Measurements from ENCODE around the gene RPRD1A.

The RPRD1A gene

GRCh38 chr18:36006997-36007396, 60.4 kb downstream of the RPRD1A start:
- H3K36me3 ChIP-seq (ENCODE audit: low read length), result no peaks in the 10 kb centered on the region
- H3K27me3 ChIP-seq (ENCODE audit: low read length), result no peaks in the 10 kb centered on the region
- H2AFZ ChIP-seq (ENCODE audit: low read depth, low read length, severe bottlenecking), result no peak overlapping the region
- no peak overlapping the region for H3K4me2 ChIP-seq (ENCODE audit: low read depth, low read length, poor library complexity, severe bottlenecking)
- no peaks in the 10 kb centered on the region for H3F3A ChIP-seq (ENCODE audit: insufficient read depth)
- TF ChIP-seq EZH2phosphoT487 (conservative IDR thresholded peaks at IDR 0.05; ENCODE audit: low read length), result no peak
- no peak for TF ChIP-seq CTCF (IDR thresholded peaks at IDR 0.05; ENCODE audit: insufficient read depth, low read length, poor library complexity, severe bottlenecking)
- H3K9me2 ChIP-seq (replicated peaks; ENCODE audit: insufficient read depth, low read length), result no peaks in the 10 kb centered on the region
- H3K4me3 ChIP-seq (ENCODE audit: insufficient read depth, low read length, poor library complexity, severe bottlenecking), result no peak overlapping the region
- H3K79me2 ChIP-seq (ENCODE audit: insufficient read depth, low read length), result no peaks in the 10 kb centered on the region
- H4K20me1 ChIP-seq (ENCODE audit: low read depth, low read length), result no peaks in the 10 kb centered on the region
- no peak overlapping the region for H3K9ac ChIP-seq (ENCODE audit: low read length)
- H3K27ac ChIP-seq (ENCODE audit: low read depth, low read length), result no peak overlapping the region
- no peaks in the 10 kb centered on the region for H3K9me3 ChIP-seq (ENCODE audit: insufficient read depth, low read length)

GRCh38 chr18:35999925-36000324, 67.4 kb downstream of the RPRD1A start:
- Histone ChIP-seq H3K27me3 (ENCODE audit: low read length) (no peaks in the 10 kb centered on the region), H3K9ac (ENCODE audit: low read length) (no peak overlapping the region), H3K79me2 (ENCODE audit: insufficient read depth, low read length) (no peaks in the 10 kb centered on the region), H4K20me1 (ENCODE audit: low read depth, low read length) (no peaks in the 10 kb centered on the region), H3K9me2 (replicated peaks; ENCODE audit: insufficient read depth, low read length) (no peaks in the 10 kb centered on the region), H3K4me2 (ENCODE audit: low read depth, low read length, poor library complexity, severe bottlenecking) (no peak overlapping the region), H3K9me3 (ENCODE audit: insufficient read depth, low read length) (no peaks in the 10 kb centered on the region), H2AFZ (ENCODE audit: low read depth, low read length, severe bottlenecking) (no peak overlapping the region), H3F3A (ENCODE audit: insufficient read depth) (no peaks in the 10 kb centered on the region; the same call in 1 of the 2 replicates), H3K36me3 (ENCODE audit: low read length) (no peaks in the 10 kb centered on the region), H3K4me3 (ENCODE audit: insufficient read depth, low read length, poor library complexity, severe bottlenecking) (no peak overlapping the region), H3K27ac (ENCODE audit: low read depth, low read length) (no peak overlapping the region)
- TF ChIP-seq CTCF (IDR thresholded peaks at IDR 0.05; ENCODE audit: insufficient read depth, low read length, poor library complexity, severe bottlenecking) (no peak), EZH2phosphoT487 (conservative IDR thresholded peaks at IDR 0.05; ENCODE audit: low read length) (no peak)

- no peak overlapping the region for H3K9ac ChIP-seq (ENCODE audit: low read length)
- H3K9me2 ChIP-seq (replicated peaks; ENCODE audit: insufficient read depth, low read length), result no peaks in the 10 kb centered on the region
- no peak for TF ChIP-seq EZH2phosphoT487 (conservative IDR thresholded peaks at IDR 0.05; ENCODE audit: low read length)
- peak; percentile 31 for TF ChIP-seq CTCF (IDR thresholded peaks at IDR 0.05; ENCODE audit: insufficient read depth, low read length, poor library complexity, severe bottlenecking)
- H3K27me3 ChIP-seq (ENCODE audit: low read length), result no peaks in the 10 kb centered on the region
- H3K27ac ChIP-seq (ENCODE audit: low read depth, low read length), result no peak overlapping the region
- H4K20me1 ChIP-seq (ENCODE audit: low read depth, low read length), result no peaks in the 10 kb centered on the region
- H2AFZ ChIP-seq (ENCODE audit: low read depth, low read length, severe bottlenecking), result no peak overlapping the region
- H3K36me3 ChIP-seq (ENCODE audit: low read length), result no peaks in the 10 kb centered on the region
- no peak overlapping the region for H3K4me3 ChIP-seq (ENCODE audit: insufficient read depth, low read length, poor library complexity, severe bottlenecking)
- no peaks in the 10 kb centered on the region; the same call in 1 of the 2 replicates for H3F3A ChIP-seq (ENCODE audit: insufficient read depth)
- no peaks in the 10 kb centered on the region for H3K79me2 ChIP-seq (ENCODE audit: insufficient read depth, low read length)
- no peak overlapping the region for H3K4me2 ChIP-seq (ENCODE audit: low read depth, low read length, poor library complexity, severe bottlenecking)
- no peaks in the 10 kb centered on the region for H3K9me3 ChIP-seq (ENCODE audit: insufficient read depth, low read length)
These were observed 68.4 kb downstream of the RPRD1A start for GRCh38 chr18:35998967-35999366.
